Gastroesophageal sphincter (tissue), 4 donors: ENCODE results near the gene INSIG1. TPM values are rescaled to one million over a fixed set of nuclear protein-coding genes. Genes with fewer than 3 reads are reported as not detected.

Source experiments
- ATAC-seq: fragments of 150-250 bp; one replicate; pipeline ENCODE4 v1.9.1; 2016; ENCODE audit warnings: mild to moderate bottlenecking, moderate library complexity
- H3K27ac ChIP-seq, 4 donors: fragments of 200-600 bp; sonication (generic) in 3 of 4; 1 replicate in 3 of 4; 2 replicates in 1 of 4; pipeline ENCODE4 v1.5.1; 2016 to 2019
- H3K27me3 ChIP-seq: fragments of 200-600 bp; sonication (generic); one replicate; pipeline ENCODE4 v1.5.1; 2019
- H3K36me3 ChIP-seq, 2 donors: fragments of 200-600 bp; sonication (generic); one replicate each; pipeline ENCODE4 v1.5.1; 2019; ENCODE audit warnings: control low read depth in 1 of 2
- H3K4me1 ChIP-seq, 3 donors: fragments of 200-600 bp; sonication (generic); 1 replicate in 2 of 3; 2 replicates in 1 of 3; pipeline ENCODE4 v1.5.1; 2016 to 2019; ENCODE audit warnings: control low read depth in 2 of 3
- H3K4me3 ChIP-seq, 2 donors: fragments of 200-600 bp; sonication (generic); one replicate each; pipeline ENCODE4 v1.5.1; 2019; ENCODE audit warnings: mild to moderate bottlenecking in 1 of 2, moderate library complexity in 1 of 2
- H3K9me3 ChIP-seq, 3 donors: fragments of 200-600 bp; sonication (generic); one replicate each; pipeline ENCODE4 v1.5.1; 2017 to 2019; ENCODE audit warnings: control low read depth in 2 of 3
- CTCF ChIP-seq, 4 experiments: fragments of 200-600 bp in 2 of 4; fragments of 450-650 bp in 2 of 4; sonication (generic) in 1 of 4; IDR thresholded peaks; one replicate each; pipeline ENCODE4 v1.5.1; 2017 to 2019; ENCODE audit warnings: antibody characterized with exemption in 4 of 4, mild to moderate bottlenecking in 2 of 4, moderate library complexity in 2 of 4
- EP300 ChIP-seq: sonication (generic); formaldehyde crosslinking; IDR thresholded peaks from one replicate; pipeline ENCODE4 v1.6.1; 2017; ENCODE audit warnings: antibody characterized with exemption, mild to moderate bottlenecking
- POLR2A ChIP-seq, 2 donors: fragments of 450-650 bp; IDR thresholded peaks; one replicate each; pipeline ENCODE4 v1.6.1; 2017; ENCODE audit warnings: antibody characterized with exemption in 2 of 2, mild to moderate bottlenecking in 2 of 2, moderate library complexity in 1 of 2
- POLR2AphosphoS5 ChIP-seq: sonication (generic); formaldehyde crosslinking; IDR thresholded peaks from one replicate; pipeline ENCODE4 v1.6.1; 2017; ENCODE audit warnings: antibody characterized with exemption
- WGBS, 2 donors: methylation state at CpG; one replicate each; pipeline ENCODE4 v1.1.5; 2018; ENCODE audit warnings: low coverage in 1 of 2; 5-methylcytosine and 5-hydroxymethylcytosine counted together
- total RNA-seq, 4 donors: library from RNA; depleted of rRNA; stranded (reverse); fragments of >200 nt; gene quantifications; one replicate each; pipeline ENCODE4 v1.1.0, GENCODE V29; 2016

The INSIG1 gene
- total RNA-seq, result 10 to 100 TPM; 18.8 to 52.1 (median 30.7) TPM

- TF ChIP-seq POLR2A (IDR thresholded peaks at IDR 0.05) (peak; percentile 78 to 91), POLR2AphosphoS5 (no peak)
- Histone ChIP-seq H3K4me3 (peak within 1 kb of the TSS; percentile 67 to 84), H3K27ac (peak within 1 kb of the TSS; percentile 64 to 99 (median 92)), H3K36me3 (peaks cover 0 to 11% of the 10 kb centered on the region in 2 donors), H3K27me3 (no peaks in the 10 kb centered on the region), H3K4me1 (peaks cover 0 to 44% (median 9%) of the 10 kb centered on the region in 3 donors), H3K9me3 (no peaks in the 10 kb centered on the region)
- no CpG with 5 or more reads among the region's 111 CpGs for WGBS, 2 donors
- ATAC-seq, result peak; percentile 91
These were observed at the start of gene INSIG1 for GRCh38 chr7:155297517-155298287. Gene INSIG1 (plus strand): TSS chr7:155297878. CDS start chr7:155298286, 408 bp downstream.

GRCh38 chr7:155248366-155248756 lies 49.3 kb upstream of the INSIG1 start:
- H3K36me3 ChIP-seq, result no peaks in the 10 kb centered on the region
- no peaks in the 10 kb centered on the region for H3K9me3 ChIP-seq
- H3K4me3 ChIP-seq, result no peak overlapping the region
- 60 to 79% methylated on average over 1 to 4 of the region's 10 CpGs for WGBS, 2 donors
- ATAC-seq, result no peak
- H3K4me1 ChIP-seq, result no peaks in the 10 kb centered on the region
- TF ChIP-seq POLR2AphosphoS5, result no peak
- no peak for TF ChIP-seq CTCF (IDR thresholded peaks at IDR 0.05)
- TF ChIP-seq EP300, result no peak
- no peak for TF ChIP-seq POLR2A (IDR thresholded peaks at IDR 0.05)
- H3K27me3 ChIP-seq, result peaks cover 49% of the 10 kb centered on the region
- no peak overlapping the region for H3K27ac ChIP-seq

GRCh38 chr7:155251831-155252230 lies 45.8 kb upstream of the INSIG1 start:
- ATAC-seq, result no peak
- 51% methylated on average over 3 of the region's 7 CpGs; no CpG with 5 or more reads in 1 of the 2 donors for WGBS, 2 donors
- Histone ChIP-seq H3K27me3 (peaks cover 41% of the 10 kb centered on the region), H3K27ac (no peak overlapping the region), H3K36me3 (no peaks in the 10 kb centered on the region), H3K4me3 (no peak overlapping the region), H3K4me1 (peaks cover 0 to 2% (median 0%) of the 10 kb centered on the region in 3 donors), H3K9me3 (no peaks in the 10 kb centered on the region)
- TF ChIP-seq POLR2AphosphoS5 (no peak), EP300 (no peak), POLR2A (IDR thresholded peaks at IDR 0.05) (no peak), CTCF (IDR thresholded peaks at IDR 0.05) (no peak)

GRCh38 chr7:155252444-155252887 lies 45.2 kb upstream of the INSIG1 start:
- WGBS, 2 donors, result 34 to 59% methylated on average over 4 to 7 of the region's 8 CpGs

More at GRCh38 chr7:155252444-155252887, 45.2 kb upstream of the INSIG1 start:
- Histone ChIP-seq H3K4me3 (no peak overlapping the region), H3K4me1 (peaks cover 0 to 7% (median 0%) of the 10 kb centered on the region in 3 donors), H3K9me3 (no peaks in the 10 kb centered on the region), H3K27ac (no peak overlapping the region), H3K36me3 (no peaks in the 10 kb centered on the region), H3K27me3 (peaks cover 41% of the 10 kb centered on the region)
- no peak for ATAC-seq
- TF ChIP-seq CTCF (IDR thresholded peaks at IDR 0.05), result no peak
- TF ChIP-seq EP300, result no peak
- TF ChIP-seq POLR2A (IDR thresholded peaks at IDR 0.05), result no peak
- TF ChIP-seq POLR2AphosphoS5, result no peak
